HG02763 (cell line): ENCODE data around the gene RABL2A.
"Not testable (repeated sequence)": the region's sequence is repeated elsewhere in the genome, so short reads cannot be mapped to it uniquely, and the experiment has no call there.

Experiments used
- ATAC-seq: cut with Tn5 transposase; IDR thresholded peaks from one replicate; pipeline ENCODE4 v1.9.1; 2021; ENCODE audit warnings: mild to moderate bottlenecking, moderate library complexity; ENCODE audit not compliant: unreplicated experiment

RABL2A gene

GRCh38 chr2:113606036-113606435 is 21.0 kb upstream of the RABL2A start:
- ATAC-seq = not testable (repeated sequence)

DNA sequence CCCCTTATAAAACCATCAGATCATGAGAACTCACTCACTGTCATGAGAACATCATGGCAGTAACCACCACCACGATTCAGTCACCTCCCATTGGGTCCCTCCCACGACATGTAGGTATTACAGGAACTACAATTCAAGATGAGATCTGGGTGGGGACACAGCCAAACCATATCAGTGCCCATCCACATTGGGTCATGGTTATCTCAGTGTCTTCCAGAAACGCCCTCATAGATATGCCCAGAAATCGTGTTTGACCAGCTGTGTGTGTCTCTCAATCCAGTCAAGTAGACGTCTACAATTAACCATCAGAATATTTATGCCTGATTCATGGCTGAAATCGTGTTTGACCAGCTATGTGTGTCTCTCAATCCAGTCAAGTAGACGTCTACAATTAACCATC is 17.2 kb upstream of the RABL2A start:
- not testable (repeated sequence) for ATAC-seq

GRCh38 chr2:113621002-113621401 is 6.1 kb upstream of the RABL2A start:
- ATAC-seq = not testable (repeated sequence)

- ATAC-seq = not testable (repeated sequence)
These were observed 1.2 kb upstream of the RABL2A start for GRCh38 chr2:113625906-113626305.

GRCh38 chr2:113632849-113633345 is 5.8 kb downstream of the RABL2A start:
- not testable (repeated sequence) for ATAC-seq

GRCh38 chr2:113635358-113635757 is 8.3 kb downstream of the RABL2A start:
- ATAC-seq = not testable (repeated sequence)

DNA sequence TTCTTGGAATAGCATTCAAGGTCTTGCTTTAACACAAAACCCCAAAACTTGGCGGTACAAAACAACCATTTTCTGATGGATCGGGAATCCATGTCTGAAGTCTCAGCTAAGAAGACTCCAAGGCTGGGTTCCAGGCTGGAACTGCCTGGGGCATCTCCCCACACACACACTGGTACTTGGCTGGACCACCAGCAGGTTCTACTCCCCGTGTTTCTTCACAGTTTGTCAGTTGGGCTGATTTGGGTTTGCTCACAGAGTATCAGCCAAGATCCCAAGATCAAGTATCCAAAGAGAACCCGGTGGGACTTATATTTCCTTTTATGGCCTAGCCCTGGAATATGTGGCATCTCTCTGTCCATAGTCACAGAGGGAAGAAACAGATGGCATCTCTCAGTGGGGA is 9.2 kb downstream of the RABL2A start:
- ATAC-seq = not testable (repeated sequence)

DNA sequence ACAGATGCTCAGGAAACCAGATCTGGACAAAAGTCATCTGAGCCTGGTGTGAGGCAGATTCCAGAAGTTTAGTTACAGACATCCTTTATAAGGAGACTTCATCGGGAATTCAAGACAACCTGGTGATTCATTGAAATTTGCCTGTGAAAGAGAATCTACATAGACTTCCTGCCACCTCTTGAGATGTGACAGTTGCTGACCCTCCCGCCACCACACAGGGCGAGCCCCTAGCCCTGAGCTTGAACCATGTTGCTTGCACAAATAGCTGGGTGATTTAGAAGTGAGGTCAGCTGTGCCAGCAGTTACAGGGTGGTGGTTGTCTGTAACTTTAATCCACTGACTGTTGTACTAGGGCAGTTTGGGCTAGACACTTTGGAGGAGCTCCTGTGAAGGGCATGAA is 11.0 kb downstream of the RABL2A start:
- ATAC-seq = not testable (repeated sequence)

DNA sequence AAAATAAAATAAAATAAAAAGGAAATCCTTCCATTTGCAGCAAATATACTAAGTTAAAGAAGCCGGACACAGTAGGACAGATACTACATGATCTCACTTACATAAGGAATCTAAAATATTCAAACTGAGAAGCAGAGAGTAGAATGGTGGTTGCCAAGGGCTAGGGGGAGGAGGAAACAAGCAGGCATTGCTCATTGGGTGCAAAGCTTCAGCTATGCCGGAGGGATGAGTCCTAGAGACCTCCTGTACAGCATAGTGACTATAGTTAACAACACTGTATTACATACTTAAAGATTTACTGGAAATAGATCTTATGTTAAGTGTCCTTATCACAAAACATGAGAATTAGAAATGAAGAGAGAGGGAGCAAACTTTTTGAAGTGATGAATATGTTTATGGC is 19.2 kb downstream of the RABL2A start:
- ATAC-seq = not testable (repeated sequence)

DNA sequence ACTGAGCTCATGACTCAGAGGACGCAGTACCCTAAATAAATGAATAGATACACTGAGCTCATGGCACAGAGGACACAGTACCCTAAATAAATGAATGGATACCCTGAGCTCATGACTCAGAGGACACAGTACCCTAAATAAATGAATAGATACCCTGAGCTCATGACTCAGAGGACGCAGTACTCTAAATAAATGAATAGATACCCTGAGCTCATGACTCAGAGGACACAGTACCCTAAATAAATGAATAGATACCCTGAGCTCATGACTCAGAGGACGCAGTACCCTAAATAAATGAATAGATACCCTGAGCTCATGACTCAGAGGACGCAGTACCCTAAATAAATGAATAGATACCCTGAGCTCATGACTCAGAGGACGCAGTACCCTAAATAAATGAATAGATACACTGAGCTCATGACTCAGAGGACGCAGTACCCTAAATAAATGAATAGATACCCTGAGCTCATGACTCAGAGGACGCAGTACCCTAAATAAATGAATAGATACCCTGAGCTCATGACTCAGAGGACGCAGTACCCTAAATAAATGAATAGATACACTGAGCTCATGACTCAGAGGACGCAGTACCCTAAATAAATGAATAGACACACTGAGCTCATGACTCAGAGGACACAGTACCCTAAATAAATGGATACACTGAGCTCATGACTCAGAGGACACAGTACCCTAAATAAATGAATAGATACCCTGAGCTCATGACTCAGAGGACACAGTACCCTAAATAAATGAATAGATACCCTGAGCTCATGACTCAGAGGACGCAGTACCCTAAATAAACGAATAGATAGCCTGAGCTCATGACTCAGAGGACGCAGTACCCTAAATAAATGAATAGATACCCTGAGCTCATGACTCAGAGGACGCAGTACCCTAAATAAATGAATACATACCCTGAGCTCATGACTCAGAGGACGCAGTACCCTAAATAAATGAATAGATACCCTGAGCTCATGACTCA is 24.1 kb downstream of the RABL2A start:
- ATAC-seq = not testable (repeated sequence)

- not testable (repeated sequence) for ATAC-seq
These were observed 25.5 kb downstream of the RABL2A start for GRCh38 chr2:113652599-113652998.

- not testable (repeated sequence) for ATAC-seq
These were observed 29.1 kb downstream of the RABL2A start for GRCh38 chr2:113656031-113656624.

GRCh38 chr2:113657735-113658134 is 30.7 kb downstream of the RABL2A start:
- ATAC-seq = not testable (repeated sequence)

GRCh38 chr2:113663285-113664060 is 36.4 kb downstream of the RABL2A start:
- ATAC-seq = not testable (repeated sequence)

DNA sequence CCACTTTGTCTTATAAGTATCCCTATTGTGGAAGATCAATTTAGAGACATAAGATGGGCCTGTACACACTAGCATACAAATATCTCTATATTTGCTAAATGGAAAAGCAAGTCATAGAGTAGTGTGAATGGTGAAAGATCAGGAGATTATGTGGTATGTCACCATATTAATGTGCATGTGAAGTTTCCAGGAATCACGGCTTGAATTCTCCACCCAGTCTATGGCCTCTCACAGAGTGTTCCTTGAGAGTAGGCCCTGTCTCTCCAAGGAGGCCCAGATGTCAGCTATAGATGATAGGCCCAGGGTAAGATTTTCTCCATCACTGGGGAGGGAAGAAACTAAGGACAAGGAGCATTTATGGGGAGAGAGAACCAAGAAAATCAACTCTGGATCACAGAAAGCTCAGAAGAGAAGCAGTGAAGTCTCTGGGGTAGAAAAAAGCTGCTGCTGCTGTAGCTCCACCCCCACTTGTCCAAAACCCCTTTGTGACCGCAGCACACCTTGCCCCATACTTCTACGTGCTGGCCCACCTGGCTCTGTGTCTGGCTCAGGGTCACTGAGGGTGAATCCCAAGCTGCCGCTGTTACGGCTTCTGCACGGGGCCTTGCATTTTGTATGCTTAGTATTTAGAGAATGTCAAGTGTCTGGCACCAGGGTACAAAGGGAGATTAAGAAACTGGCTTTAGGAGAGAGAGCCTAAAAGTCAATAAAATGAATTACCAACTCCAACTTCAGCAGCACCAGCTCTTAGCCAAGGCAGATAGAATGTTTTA is 37.9 kb downstream of the RABL2A start:
- ATAC-seq = not testable (repeated sequence)

DNA sequence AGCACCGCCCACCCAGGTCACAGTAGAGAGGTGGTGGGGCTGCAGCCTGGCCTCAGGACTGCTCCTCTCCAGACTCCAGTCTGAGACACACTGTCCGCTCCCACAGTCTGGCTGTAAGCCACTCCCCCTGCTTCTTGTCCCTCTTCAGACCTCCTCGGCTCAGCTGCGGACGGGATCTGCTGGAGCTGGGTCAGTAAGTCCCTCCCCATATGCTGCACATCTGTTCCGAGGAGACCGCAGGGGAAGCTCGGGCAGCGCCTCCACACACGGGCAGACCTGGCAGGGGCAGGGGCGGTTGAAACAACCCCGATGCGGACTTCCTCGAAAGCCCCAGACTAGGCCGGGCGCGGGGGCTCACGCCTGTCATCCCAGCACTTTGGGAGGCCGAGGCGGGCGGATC is 41.9 kb downstream of the RABL2A start:
- ATAC-seq = not testable (repeated sequence)

GRCh38 chr2:113672326-113672932 is 45.4 kb downstream of the RABL2A start:
- no peak for ATAC-seq

- ATAC-seq = no peak
These were observed 48.8 kb downstream of the RABL2A start for GRCh38 chr2:113675875-113676274.

DNA sequence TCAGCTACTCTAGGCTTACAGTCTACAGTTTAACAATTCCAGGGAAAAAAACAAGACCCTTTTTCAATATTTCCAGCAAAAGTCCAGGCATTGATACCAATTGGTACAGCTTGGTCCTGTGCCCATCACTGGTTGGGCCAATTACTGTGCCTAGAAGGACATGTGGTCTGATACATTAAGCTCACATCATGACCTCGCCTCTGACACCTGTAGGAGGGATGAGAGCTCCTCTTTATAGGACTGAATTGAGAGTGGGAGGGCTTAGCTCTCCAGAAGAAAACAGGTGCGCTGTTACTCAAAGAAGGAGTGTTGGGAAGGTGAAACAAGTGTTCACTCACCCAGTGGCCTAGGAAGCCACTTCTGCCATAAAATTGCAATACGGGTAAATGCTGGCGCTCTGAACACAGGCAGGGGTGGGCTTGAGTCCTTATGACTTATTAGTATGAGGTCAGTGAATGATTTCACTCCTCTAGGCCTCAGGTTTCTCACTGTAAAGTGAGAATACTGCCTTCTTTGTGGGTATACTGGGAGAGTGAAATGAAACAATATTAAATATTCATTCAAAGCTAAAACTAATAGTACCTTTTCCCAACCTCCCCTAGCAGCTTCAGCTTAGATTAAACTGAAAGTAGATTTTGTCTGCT is 49.7 kb downstream of the RABL2A start:
- ATAC-seq = no peak
